Epithelial cell of alveolus of lung (primary cell): ENCODE measurements around the gene CEP89. TPM values are rescaled to one million over a fixed set of nuclear protein-coding genes. Genes with fewer than 3 reads are reported as not detected.

ENCODE experiments used
- total RNA-seq: library from RNA; depleted of rRNA; stranded (reverse); fragments of >200 nt; gene quantifications from 2 replicates; pipeline ENCODE4 v1.2.1, GENCODE V29; 2015

The CEP89 gene
- 13.9 and 16.2 TPM in 2 replicates for total RNA-seq

GRCh38 chr19:32971715-32972540 is at the start of gene CEP89, which contains the start of gene FAAP24:
CEP89 (minus strand) TSS chr19:32971958; CDS start chr19:32971874, 84 bp downstream.
FAAP24 (plus strand) TSS chr19:32972242; CDS start chr19:32973197, 955 bp downstream.

GRCh38 chr19:32869369-32869965 is 102.3 kb downstream of the CEP89 start, which contains the start of gene SLC7A9:
SLC7A9 (minus strand) TSS chr19:32869767; CDS start chr19:32868534, 1,233 bp downstream.

Other genes starting within 250 kb of the CEP89 start
- not detected in 2 replicates for gene SLC7A9, start 102.2 kb downstream of the CEP89 start, total RNA-seq
- 0.64 and 3.0 TPM in 2 replicates for gene FAAP24, start 284 bp upstream of the CEP89 start, total RNA-seq
- gene RHPN2, start 92.9 kb upstream of the CEP89 start, total RNA-seq: 3.8 and 4.4 TPM in 2 replicates
- gene GPATCH1, start 109.2 kb upstream of the CEP89 start, total RNA-seq: 2.5 and 6.1 TPM in 2 replicates
- gene WDR88, start 160.2 kb upstream of the CEP89 start, total RNA-seq: not detected in 2 replicates
- gene LRP3, start 222.4 kb upstream of the CEP89 start, total RNA-seq: 36.7 and 48.1 TPM in 2 replicates